ENCODE measurements around the gene TBXAS1.

TBXAS1 gene

GRCh38 chr7:139944248-139944647 lies 115.2 kb downstream of the TBXAS1 start:
- Histone ChIP-seq H3K4me1 (ENCODE audit: control insufficient read depth, insufficient read depth, low read length) (no peaks in the 10 kb centered on the region), H3K9me3 (ENCODE audit: control insufficient read depth, insufficient read depth, low read length) (no peaks in the 10 kb centered on the region), H3K27me3 (ENCODE audit: control insufficient read depth, insufficient read depth, low read length) (no peaks in the 10 kb centered on the region), H3K27ac (ENCODE audit: low read length) (no peak overlapping the region), H3K36me3 (ENCODE audit: control insufficient read depth, insufficient read depth, low read length) (no peaks in the 10 kb centered on the region), H3K4me3 (ENCODE audit: low read length) (no peak overlapping the region)
- no CpG with 5 or more reads among the region's 3 CpGs for WGBS (ENCODE audit: insufficient coverage, insufficient read length)
- DNase-seq (ENCODE audit: low read depth, low spot score) = no peak

- no peaks in the 10 kb centered on the region for H3K4me1 ChIP-seq (ENCODE audit: control insufficient read depth, insufficient read depth, low read length)
- no peaks in the 10 kb centered on the region for H3K9me3 ChIP-seq (ENCODE audit: control insufficient read depth, insufficient read depth, low read length)
- no peak for DNase-seq (ENCODE audit: low read depth, low spot score)
- H3K36me3 ChIP-seq (ENCODE audit: control insufficient read depth, insufficient read depth, low read length) = no peaks in the 10 kb centered on the region
- H3K27me3 ChIP-seq (ENCODE audit: control insufficient read depth, insufficient read depth, low read length) = no peaks in the 10 kb centered on the region
- no peak overlapping the region for H3K27ac ChIP-seq (ENCODE audit: low read length)
- WGBS (ENCODE audit: insufficient coverage, insufficient read length) = no CpG with 5 or more reads among the region's 2 CpGs
- H3K4me3 ChIP-seq (ENCODE audit: low read length) = no peak overlapping the region
These were observed 117.5 kb downstream of the TBXAS1 start for GRCh38 chr7:139946533-139946932.

GRCh38 chr7:139947021-139947420 lies 118.0 kb downstream of the TBXAS1 start:
- H3K4me1 ChIP-seq (ENCODE audit: control insufficient read depth, insufficient read depth, low read length) = no peaks in the 10 kb centered on the region
- no peak for DNase-seq (ENCODE audit: low read depth, low spot score)
- H3K27me3 ChIP-seq (ENCODE audit: control insufficient read depth, insufficient read depth, low read length) = no peaks in the 10 kb centered on the region
- no peak overlapping the region for H3K27ac ChIP-seq (ENCODE audit: low read length)
- no peak overlapping the region for H3K4me3 ChIP-seq (ENCODE audit: low read length)
- H3K9me3 ChIP-seq (ENCODE audit: control insufficient read depth, insufficient read depth, low read length) = no peaks in the 10 kb centered on the region
- WGBS (ENCODE audit: insufficient coverage, insufficient read length) = no CpG with 5 or more reads among the region's 3 CpGs
- H3K36me3 ChIP-seq (ENCODE audit: control insufficient read depth, insufficient read depth, low read length) = no peaks in the 10 kb centered on the region

GRCh38 chr7:139948167-139948566 lies 119.1 kb downstream of the TBXAS1 start:
- no peaks in the 10 kb centered on the region for H3K36me3 ChIP-seq (ENCODE audit: control insufficient read depth, insufficient read depth, low read length)
- H3K9me3 ChIP-seq (ENCODE audit: control insufficient read depth, insufficient read depth, low read length) = no peaks in the 10 kb centered on the region
- no peaks in the 10 kb centered on the region for H3K27me3 ChIP-seq (ENCODE audit: control insufficient read depth, insufficient read depth, low read length)
- no peak overlapping the region for H3K27ac ChIP-seq (ENCODE audit: low read length)
- no peaks in the 10 kb centered on the region for H3K4me1 ChIP-seq (ENCODE audit: control insufficient read depth, insufficient read depth, low read length)
- no peak for DNase-seq (ENCODE audit: low read depth, low spot score)
- WGBS (ENCODE audit: insufficient coverage, insufficient read length) = no CpG with 5 or more reads among the region's 2 CpGs
- H3K4me3 ChIP-seq (ENCODE audit: low read length) = no peak overlapping the region

- DNase-seq (ENCODE audit: low read depth, low spot score) = no peak
- H3K27ac ChIP-seq (ENCODE audit: low read length) = no peak overlapping the region
- no peaks in the 10 kb centered on the region for H3K9me3 ChIP-seq (ENCODE audit: control insufficient read depth, insufficient read depth, low read length)
- H3K4me3 ChIP-seq (ENCODE audit: low read length) = no peak overlapping the region
- H3K27me3 ChIP-seq (ENCODE audit: control insufficient read depth, insufficient read depth, low read length) = no peaks in the 10 kb centered on the region
- 100% methylated on average over 1 of the region's 10 CpGs for WGBS (ENCODE audit: insufficient coverage, insufficient read length)
- H3K4me1 ChIP-seq (ENCODE audit: control insufficient read depth, insufficient read depth, low read length) = no peaks in the 10 kb centered on the region
- H3K36me3 ChIP-seq (ENCODE audit: control insufficient read depth, insufficient read depth, low read length) = no peaks in the 10 kb centered on the region
These were observed 119.7 kb downstream of the TBXAS1 start for GRCh38 chr7:139948587-139949335.

- H3K27ac ChIP-seq (ENCODE audit: low read length) = no peak overlapping the region
- H3K9me3 ChIP-seq (ENCODE audit: control insufficient read depth, insufficient read depth, low read length) = no peaks in the 10 kb centered on the region
- no peak for DNase-seq (ENCODE audit: low read depth, low spot score)
- H3K36me3 ChIP-seq (ENCODE audit: control insufficient read depth, insufficient read depth, low read length) = no peaks in the 10 kb centered on the region
- H3K4me3 ChIP-seq (ENCODE audit: low read length) = no peak overlapping the region
- no peaks in the 10 kb centered on the region for H3K27me3 ChIP-seq (ENCODE audit: control insufficient read depth, insufficient read depth, low read length)
- no CpG with 5 or more reads among the region's 3 CpGs for WGBS (ENCODE audit: insufficient coverage, insufficient read length)
- no peaks in the 10 kb centered on the region for H3K4me1 ChIP-seq (ENCODE audit: control insufficient read depth, insufficient read depth, low read length)
These were observed 120.6 kb downstream of the TBXAS1 start for GRCh38 chr7:139949629-139950028.

GRCh38 chr7:139950881-139951525 lies 121.9 kb downstream of the TBXAS1 start:
- Histone ChIP-seq H3K36me3 (ENCODE audit: control insufficient read depth, insufficient read depth, low read length) (no peaks in the 10 kb centered on the region), H3K4me1 (ENCODE audit: control insufficient read depth, insufficient read depth, low read length) (no peaks in the 10 kb centered on the region), H3K9me3 (ENCODE audit: control insufficient read depth, insufficient read depth, low read length) (no peaks in the 10 kb centered on the region), H3K27me3 (ENCODE audit: control insufficient read depth, insufficient read depth, low read length) (no peaks in the 10 kb centered on the region), H3K4me3 (ENCODE audit: low read length) (no peak overlapping the region), H3K27ac (ENCODE audit: low read length) (no peak overlapping the region)
- DNase-seq (ENCODE audit: low read depth, low spot score) = no peak
- WGBS (ENCODE audit: insufficient coverage, insufficient read length) = no CpG with 5 or more reads among the region's 10 CpGs

- no peaks in the 10 kb centered on the region for H3K9me3 ChIP-seq (ENCODE audit: control insufficient read depth, insufficient read depth, low read length)
- no peaks in the 10 kb centered on the region for H3K4me1 ChIP-seq (ENCODE audit: control insufficient read depth, insufficient read depth, low read length)
- H3K27ac ChIP-seq (ENCODE audit: low read length) = no peak overlapping the region
- no peaks in the 10 kb centered on the region for H3K36me3 ChIP-seq (ENCODE audit: control insufficient read depth, insufficient read depth, low read length)
- H3K4me3 ChIP-seq (ENCODE audit: low read length) = no peak overlapping the region
- WGBS (ENCODE audit: insufficient coverage, insufficient read length) = no CpG with 5 or more reads among the region's 7 CpGs
- no peaks in the 10 kb centered on the region for H3K27me3 ChIP-seq (ENCODE audit: control insufficient read depth, insufficient read depth, low read length)
- DNase-seq (ENCODE audit: low read depth, low spot score) = no peak
These were observed 124.2 kb downstream of the TBXAS1 start for GRCh38 chr7:139953229-139953628.

GRCh38 chr7:139955109-139955820 lies 126.2 kb downstream of the TBXAS1 start:
- Histone ChIP-seq H3K9me3 (ENCODE audit: control insufficient read depth, insufficient read depth, low read length) (no peaks in the 10 kb centered on the region), H3K27me3 (ENCODE audit: control insufficient read depth, insufficient read depth, low read length) (no peaks in the 10 kb centered on the region), H3K4me3 (ENCODE audit: low read length) (no peak overlapping the region), H3K4me1 (ENCODE audit: control insufficient read depth, insufficient read depth, low read length) (peaks cover 2% of the 10 kb centered on the region; the same call in 1 of the 2 replicates), H3K36me3 (ENCODE audit: control insufficient read depth, insufficient read depth, low read length) (no peaks in the 10 kb centered on the region), H3K27ac (ENCODE audit: low read length) (no peak overlapping the region)
- DNase-seq (ENCODE audit: low read depth, low spot score) = no peak
- no CpG with 5 or more reads among the region's 17 CpGs for WGBS (ENCODE audit: insufficient coverage, insufficient read length)

- WGBS (ENCODE audit: insufficient coverage, insufficient read length) = no CpG with 5 or more reads among the region's 14 CpGs
- Histone ChIP-seq H3K4me1 (ENCODE audit: control insufficient read depth, insufficient read depth, low read length) (peaks cover 2% of the 10 kb centered on the region; the same call in 1 of the 2 replicates), H3K36me3 (ENCODE audit: control insufficient read depth, insufficient read depth, low read length) (no peaks in the 10 kb centered on the region), H3K9me3 (ENCODE audit: control insufficient read depth, insufficient read depth, low read length) (no peaks in the 10 kb centered on the region), H3K27me3 (ENCODE audit: control insufficient read depth, insufficient read depth, low read length) (no peaks in the 10 kb centered on the region), H3K27ac (ENCODE audit: low read length) (no peak overlapping the region), H3K4me3 (ENCODE audit: low read length) (no peak overlapping the region)
- no peak for DNase-seq (ENCODE audit: low read depth, low spot score)
These were observed 129.7 kb downstream of the TBXAS1 start for GRCh38 chr7:139958599-139959284.
